ENCODE measurements around the gene STRA8. TPM values are rescaled to one million over a fixed set of nuclear protein-coding genes. Genes with fewer than 3 reads are reported as not detected.

STRA8 gene
- polyA plus RNA-seq, 1 donor (not counting 4 experiments of a cell fraction or from before 2014, with no cell fraction given), result not detected

DNA sequence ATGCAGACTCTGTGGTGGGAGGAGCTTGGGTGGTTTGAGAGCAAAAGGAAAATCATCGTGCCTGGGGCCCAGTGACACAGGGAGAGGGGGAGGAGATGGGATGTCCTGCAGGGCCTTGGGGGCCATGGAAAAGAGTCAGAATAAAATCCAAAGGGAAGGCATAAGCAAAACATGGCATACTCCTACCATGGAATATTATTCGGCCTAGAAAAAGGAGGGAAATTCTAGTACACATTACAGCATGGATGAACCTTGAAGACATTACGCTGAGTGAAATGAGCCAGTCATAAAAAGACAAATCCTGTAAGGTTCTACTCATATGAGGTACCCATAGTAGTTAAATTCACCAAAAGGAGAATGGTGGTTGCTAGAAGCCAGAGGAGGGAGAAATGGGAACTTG lies 38.7 kb downstream of the STRA8 start:
- Histone ChIP-seq H3K9me1 (ENCODE audit: control insufficient read depth, extremely low read depth, insufficient read depth, low read length) (no peaks in the 10 kb centered on the region), H3K9ac (ENCODE audit: control insufficient read depth, extremely low read depth, insufficient read depth, low read length) (no peak overlapping the region), H3K79me2 (ENCODE audit: control insufficient read depth, insufficient read depth, low read length) (no peaks in the 10 kb centered on the region), H3K4me2 (ENCODE audit: control insufficient read depth, extremely low read depth, insufficient read depth, low read depth, low read length) (no peak overlapping the region), H3K9me3 (ENCODE audit: control insufficient read depth, low read depth, low read length) (no peaks in the 10 kb centered on the region), H3K36me3 (ENCODE audit: control insufficient read depth in 2 of 2, extremely low read depth in 1 of 2, insufficient read depth in 2 of 2, low read length in 2 of 2) (no peaks in the 10 kb centered on the region), H3K27me3 (ENCODE audit: control insufficient read depth, extremely low read depth, insufficient read depth, low read length) (peaks cover 5% of the 10 kb centered on the region), H3K4me3 (ENCODE audit: control insufficient read depth in 2 of 3, extremely low read depth in 1 of 3, insufficient read depth in 2 of 3, low read depth in 1 of 3, low read length in 3 of 3) (no peak overlapping the region), H4K20me1 (ENCODE audit: control insufficient read depth, extremely low read depth, insufficient read depth, low read length) (no peaks in the 10 kb centered on the region), H2AFZ (ENCODE audit: control insufficient read depth, low read length) (no peak overlapping the region), H3K4me1 (ENCODE audit: control insufficient read depth, extremely low read depth, insufficient read depth, low read length) (no peaks in the 10 kb centered on the region), H3K27ac (ENCODE audit: control insufficient read depth, insufficient read depth, low read length) (no peak overlapping the region)
- dilution Hi-C loops (cut with MboI; ENCODE audit: extremely low pct_ligation_motif_present, low sequenced_read_pairs), result no loop called here
- no peak for TF ChIP-seq EZH2 (IDR thresholded peaks at IDR 0.05; ENCODE audit: low read length)
- TF ChIP-seq, protein P1, sequence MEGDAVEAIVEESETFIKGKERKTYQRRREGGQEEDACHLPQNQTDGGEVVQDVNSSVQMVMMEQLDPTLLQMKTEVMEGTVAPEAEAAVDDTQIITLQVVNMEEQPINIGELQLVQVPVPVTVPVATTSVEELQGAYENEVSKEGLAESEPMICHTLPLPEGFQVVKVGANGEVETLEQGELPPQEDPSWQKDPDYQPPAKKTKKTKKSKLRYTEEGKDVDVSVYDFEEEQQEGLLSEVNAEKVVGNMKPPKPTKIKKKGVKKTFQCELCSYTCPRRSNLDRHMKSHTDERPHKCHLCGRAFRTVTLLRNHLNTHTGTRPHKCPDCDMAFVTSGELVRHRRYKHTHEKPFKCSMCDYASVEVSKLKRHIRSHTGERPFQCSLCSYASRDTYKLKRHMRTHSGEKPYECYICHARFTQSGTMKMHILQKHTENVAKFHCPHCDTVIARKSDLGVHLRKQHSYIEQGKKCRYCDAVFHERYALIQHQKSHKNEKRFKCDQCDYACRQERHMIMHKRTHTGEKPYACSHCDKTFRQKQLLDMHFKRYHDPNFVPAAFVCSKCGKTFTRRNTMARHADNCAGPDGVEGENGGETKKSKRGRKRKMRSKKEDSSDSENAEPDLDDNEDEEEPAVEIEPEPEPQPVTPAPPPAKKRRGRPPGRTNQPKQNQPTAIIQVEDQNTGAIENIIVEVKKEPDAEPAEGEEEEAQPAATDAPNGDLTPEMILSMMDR (optimal IDR thresholded peaks at IDR 0.05 in 1 of 3, IDR thresholded peaks at IDR 0.05 in 1 of 3, conservative IDR thresholded peaks at IDR 0.05 in 1 of 3; ENCODE audit: extremely low read depth in 1 of 3, insufficient read depth in 2 of 3, low read length in 3 of 3), result no peak
- DNase-seq (ENCODE audit: low read depth, low spot score) (no peak), FAIRE-seq (no peak)

- dilution Hi-C loops (cut with MboI; ENCODE audit: extremely low pct_ligation_motif_present, low sequenced_read_pairs), result no loop called here
- H3K9me1 ChIP-seq (ENCODE audit: control insufficient read depth, extremely low read depth, insufficient read depth, low read length), result no peaks in the 10 kb centered on the region
- no peak for TF ChIP-seq EZH2 (IDR thresholded peaks at IDR 0.05; ENCODE audit: low read length)
- TF ChIP-seq, protein P1 (optimal IDR thresholded peaks at IDR 0.05 in 1 of 3, IDR thresholded peaks at IDR 0.05 in 1 of 3, conservative IDR thresholded peaks at IDR 0.05 in 1 of 3; ENCODE audit: extremely low read depth in 1 of 3, insufficient read depth in 2 of 3, low read length in 3 of 3), result no peak
- no peaks in the 10 kb centered on the region for H3K4me1 ChIP-seq (ENCODE audit: control insufficient read depth, extremely low read depth, insufficient read depth, low read length)
- no peaks in the 10 kb centered on the region for H3K36me3 ChIP-seq (ENCODE audit: control insufficient read depth in 2 of 2, extremely low read depth in 1 of 2, insufficient read depth in 2 of 2, low read length in 2 of 2)
- H3K27me3 ChIP-seq (ENCODE audit: control insufficient read depth, extremely low read depth, insufficient read depth, low read length), result no peaks in the 10 kb centered on the region
- H3K4me3 ChIP-seq (ENCODE audit: control insufficient read depth in 2 of 3, extremely low read depth in 1 of 3, insufficient read depth in 2 of 3, low read depth in 1 of 3, low read length in 3 of 3), result no peak overlapping the region
- H3K27ac ChIP-seq (ENCODE audit: control insufficient read depth, insufficient read depth, low read length), result no peak overlapping the region
- H4K20me1 ChIP-seq (ENCODE audit: control insufficient read depth, extremely low read depth, insufficient read depth, low read length), result no peaks in the 10 kb centered on the region
- H3K9ac ChIP-seq (ENCODE audit: control insufficient read depth, extremely low read depth, insufficient read depth, low read length), result no peak overlapping the region
- no peak overlapping the region for H3K4me2 ChIP-seq (ENCODE audit: control insufficient read depth, extremely low read depth, insufficient read depth, low read depth, low read length)
- no peak overlapping the region for H2AFZ ChIP-seq (ENCODE audit: control insufficient read depth, low read length)
- H3K9me3 ChIP-seq (ENCODE audit: control insufficient read depth, low read depth, low read length), result no peaks in the 10 kb centered on the region
- H3K79me2 ChIP-seq (ENCODE audit: control insufficient read depth, insufficient read depth, low read length), result no peaks in the 10 kb centered on the region
- FAIRE-seq, result no peak
- no peak for DNase-seq (ENCODE audit: low read depth, low spot score)
These were observed 39.9 kb downstream of the STRA8 start for GRCh38 chr7:135273581-135273980.
